K562 (cell line): ENCODE results near the gene ZNF74. TPM values are rescaled to one million over a fixed set of nuclear protein-coding genes. Genes with fewer than 3 reads are reported as not detected.
A peak's percentile ranks its signal among the peaks of the same experiment; 100 is the strongest.

Experiments
- ATAC-seq: fragments of 200-7000 bp; cut with Tn5 transposase; 3 replicates; pipeline ENCODE4 v1.9.1; 2020; ENCODE audit warnings: moderate library complexity
- BruUV-seq: library from RNA; stranded (reverse); fragments of 400-500 nt; replicated peaks from 2 replicates; lab custom pipeline; 2021; lab: Mats Ljungman, UMichigan
- CTCF ChIA-PET: fragments of 300-600 bp; formaldehyde crosslinking; extraction: SDS; loops from one replicate; lab custom pipeline; 2021; ENCODE audit warnings: low intra/inter-chr PET ratio; lab: Yijun Ruan, JAX
- POLR2A ChIA-PET: fragments of 300-600, 350-650 bp; sonication (Branson Sonifier 250); formaldehyde crosslinking; extraction: SDS; loops from one replicate; lab custom pipeline; 2021; ENCODE audit warnings: antibody characterized with exemption, inconsistent platforms; lab: Yijun Ruan, JAX
- DNase-seq, 4 experiments: peaks; one replicate each; pipeline versions ENCODE4 v3.0.0 to v3.0.0-alpha.2; 2011 to 2018; ENCODE audit warnings: low spot score in 3 of 4, mixed read lengths in 3 of 4; ENCODE audit errors: extremely low read depth in 1 of 4
- FAIRE-seq: peaks from 2 replicates; lab custom pipeline; 2011; peaks lifted over from hg19 to GRCh38; lab: Jason Lieb, UNC
- H2AFZ ChIP-seq: 2 replicates; pipeline ENCODE4 v1.6.0; 2011; ENCODE audit warnings: low read depth, low read length, control low read depth, inconsistent platforms
- H3K27ac ChIP-seq: fragments of 200-600 bp; 3 replicates; pipeline ENCODE4 v1.8.0; 2011; ENCODE audit warnings: low read depth, mild to moderate bottlenecking, control low read depth, inconsistent platforms, low read length, moderate library complexity, mixed read lengths; ENCODE audit errors: extremely low read depth
- H3K27me3 ChIP-seq, 2 experiments: fragments of 300-600 bp in 1 of 2; 2 replicates in 1 of 2; 3 replicates in 1 of 2; pipeline versions ENCODE4 v1.6.0 to v1.8.0; 2011; ENCODE audit warnings: inconsistent platforms in 2 of 2, low read length in 2 of 2, mild to moderate bottlenecking in 1 of 2, mixed read lengths in 1 of 2, moderate library complexity in 1 of 2; ENCODE audit not compliant: control insufficient read depth in 2 of 2, insufficient read depth in 2 of 2
- H3K36me3 ChIP-seq: fragments of 300-600 bp; 3 replicates; pipeline ENCODE4 v1.8.0; 2011; ENCODE audit warnings: mild to moderate bottlenecking, low read length, inconsistent platforms; ENCODE audit not compliant: control insufficient read depth, insufficient read depth
- H3K4me1 ChIP-seq, 2 experiments: fragments of 200-600 bp in 1 of 2; replicated peaks in 1 of 2; 2 replicates in 1 of 2; 3 replicates in 1 of 2; pipeline versions ENCODE4 v1.5.1 to v1.8.0; 2011; ENCODE audit warnings: inconsistent platforms in 2 of 2, low read length in 2 of 2, mild to moderate bottlenecking in 1 of 2, mixed read lengths in 1 of 2, moderate library complexity in 1 of 2; ENCODE audit not compliant: control insufficient read depth in 2 of 2, insufficient read depth in 2 of 2
- H3K4me2 ChIP-seq: 2 replicates; pipeline ENCODE4 v1.6.1; 2011; ENCODE audit warnings: low read length, control low read depth, inconsistent platforms, mixed read lengths; ENCODE audit not compliant: insufficient read depth
- H3K4me3 ChIP-seq: fragments of 200-600 bp; sonication (generic), shearing (Covaris generic); 2 replicates; pipeline ENCODE4 v1.5.1; 2016; ENCODE audit warnings: control low read depth, inconsistent platforms
- H3K79me2 ChIP-seq: fragments of 200-600 bp; 3 replicates; pipeline ENCODE4 v1.8.0; 2011; ENCODE audit warnings: low read length, inconsistent platforms; ENCODE audit not compliant: control insufficient read depth, insufficient read depth
- H3K9ac ChIP-seq, 2 experiments: 2 replicates each; pipeline versions ENCODE4 v1.6.0 to v1.6.1; 2011; ENCODE audit warnings: low read depth in 2 of 2, low read length in 2 of 2, control low read depth in 1 of 2, inconsistent platforms in 1 of 2, mild to moderate bottlenecking in 1 of 2, mixed read lengths in 1 of 2; ENCODE audit not compliant: insufficient read depth in 1 of 2
- H3K9me1 ChIP-seq: one replicate; pipeline ENCODE4 v1.6.0; 2011; ENCODE audit warnings: inconsistent platforms, mild to moderate bottlenecking, low read length, moderate library complexity; ENCODE audit not compliant: control insufficient read depth, insufficient read depth
- H3K9me3 ChIP-seq: replicated peaks from 2 replicates; pipeline ENCODE4 v1.5.1; 2011; ENCODE audit warnings: low read depth, low read length, inconsistent platforms; ENCODE audit not compliant: control insufficient read depth, insufficient read depth
- H4K20me1 ChIP-seq: replicated peaks from 2 replicates; pipeline ENCODE4 v1.6.1; 2011; ENCODE audit warnings: low read length, inconsistent platforms, mixed read lengths; ENCODE audit not compliant: control insufficient read depth, insufficient read depth
- ASH1L ChIP-seq: fragments of 450-650 bp; IDR thresholded peaks from 2 replicates; pipeline ENCODE4 v1.6.1; 2018; ENCODE audit warnings: borderline replicate concordance, mild to moderate bottlenecking, low read depth; ENCODE audit not compliant: partially characterized antibody
- ATF3 ChIP-seq, 2 experiments: fragments of 450-650 bp in 1 of 2; sonication (generic) in 1 of 2; formaldehyde crosslinking in 1 of 2; IDR thresholded peaks in 1 of 2; conservative IDR thresholded peaks in 1 of 2; 2 replicates each; pipeline versions ENCODE4 v1.6.1 to v1.8.1; 2016 to 2023; ENCODE audit warnings: mild to moderate bottlenecking in 2 of 2, moderate library complexity in 2 of 2, inconsistent platforms in 1 of 2, missing genetic modification reagents in 1 of 2
- BMI1 ChIP-seq: fragments of 150-350 bp; IDR thresholded peaks from 2 replicates; pipeline ENCODE4 v1.6.1; 2014; ENCODE audit warnings: low read length
- E2F5 ChIP-seq: sonication (generic); formaldehyde crosslinking; IDR thresholded peaks from 2 replicates; pipeline ENCODE4 v1.8.0; 2022; ENCODE audit warnings: mild to moderate bottlenecking, missing genetic modification reagents
- ELF4 ChIP-seq: fragments of 450-650 bp; formaldehyde crosslinking; IDR thresholded peaks from 2 replicates; pipeline ENCODE4 v1.4.0; 2022; ENCODE audit warnings: missing genetic modification characterization
- MCM3 ChIP-seq: fragments of 450-650 bp; IDR thresholded peaks from 2 replicates; pipeline ENCODE4 v1.6.1; 2016
- MTA3 ChIP-seq: fragments of 450-650 bp; formaldehyde crosslinking; IDR thresholded peaks from 2 replicates; pipeline ENCODE4 v1.6.1; 2017; ENCODE audit warnings: mild to moderate bottlenecking, borderline replicate concordance
- NR2F6 ChIP-seq: fragments of 450-650 bp; formaldehyde crosslinking; IDR thresholded peaks from 2 replicates; pipeline ENCODE4 v1.4.0; 2020; ENCODE audit warnings: mild to moderate bottlenecking
- OTX1 ChIP-seq: fragments of 450-650 bp; formaldehyde crosslinking; IDR thresholded peaks from 2 replicates; pipeline ENCODE4 v1.4.0; 2022; ENCODE audit warnings: mild to moderate bottlenecking
- SMARCA4 ChIP-seq: fragments of 450-650 bp; IDR thresholded peaks from 2 replicates; pipeline ENCODE4 v1.6.1; 2016
- ZBTB12 ChIP-seq: fragments of 250-450 bp; sonication (Bioruptor Pico); IDR thresholded peaks from 2 replicates; pipeline ENCODE4 v1.4.0; 2020
- ZKSCAN3 ChIP-seq: fragments of 250-450 bp; sonication (Bioruptor Pico); IDR thresholded peaks from 2 replicates; pipeline ENCODE4 v1.4.0; 2020
- ZNF140 ChIP-seq: fragments of 250-450 bp; sonication (Bioruptor Pico); IDR thresholded peaks from 2 replicates; pipeline ENCODE4 v1.8.0; 2021; ENCODE audit warnings: moderate library complexity, mild to moderate bottlenecking, inconsistent platforms
- ZNF354B ChIP-seq: fragments of 250-450 bp; sonication (Bioruptor Pico); IDR thresholded peaks from 2 replicates; pipeline ENCODE4 v1.4.0; 2020
- ZNF436 ChIP-seq: fragments of 250-450, 450-650 bp; sonication (Bioruptor Pico); formaldehyde crosslinking; IDR thresholded peaks from 2 replicates; pipeline ENCODE4 v1.7.0; 2020; ENCODE audit warnings: mild to moderate bottlenecking
- ZNF586 ChIP-seq: fragments of 450-650 bp; formaldehyde crosslinking; conservative IDR thresholded peaks from 2 replicates; pipeline ENCODE4 v1.4.0; 2020; ENCODE audit warnings: mild to moderate bottlenecking, moderate library complexity
- WGBS: fragments of 100-300 bp; shearing (Covaris generic); methylation state at CpG from one replicate; pipeline ENCODE4 v1.1.6; 2016; ENCODE audit warnings: low coverage, mixed read lengths; ENCODE audit not compliant: insufficient coverage; ENCODE audit errors: missing lambda C conversion rate; 5-methylcytosine and 5-hydroxymethylcytosine counted together
- in situ Hi-C: fragments of 300-500 bp; cut with MboI; formaldehyde crosslinking; loops from 4 replicates; pipeline ENCODE4 v1.15.0; 2018; ENCODE audit warnings: inconsistent platforms, mixed read lengths
- intact Hi-C: fragments of 100-400 bp; cut with micrococcal nuclease; formaldehyde crosslinking; loops from 2 replicates; pipeline ENCODE4 v1.14.2; 2022
- polyA plus RNA-seq, 8 experiments: library from polyadenylated mRNA; depleted of rRNA in 4 of 8; stranded (reverse) in 5 of 8; unstranded in 3 of 8; fragments of >200 nt; fragmentation: Nextera tagmentation in 2 of 8; fragmentation: Illumina TruSeq in 1 of 8; extraction: Ambion mirVana in 2 of 8; extraction: Trizol in 1 of 8; gene quantifications; 2 replicates each; pipeline versions ENCODE4 v1.2.1 to v1.2.3, GENCODE V29; 2011 to 2014; ENCODE audit warnings: inconsistent platforms in 1 of 8, missing spikeins in 1 of 8
- total RNA-seq, 7 experiments: library from RNA; depleted of rRNA in 6 of 7; stranded (reverse); fragments of >200 nt in 6 of 7; fragmentation: Illumina TruSeq in 2 of 7; extraction: Trizol in 2 of 7; gene quantifications; 2 replicates each; pipeline versions ENCODE4 v1.2.1 to v1.2.3, GENCODE V29; 2011 to 2021; ENCODE audit warnings: low replicate concordance in 1 of 7

Gene ZNF74
- total and polyA plus RNA-seq, 9 of the 15 experiments (the other 6 are each of a cell fraction or from before 2014, with no cell fraction given) = 2.4 to 53.5 (median 31.5) TPM

GRCh38 chr22:20384171-20384570, 9.8 kb upstream of the ZNF74 start:
- 0 out of 2 replicates have a peak, but pooled peaks have one; percentile 7 for TF ChIP-seq ZBTB12 (CRISPR knock-in tag)
- TF ChIP-seq BMI1 = 0 out of 2 replicates have a peak, but pooled peaks have one; percentile 29
- TF ChIP-seq E2F5 (CRISPR knock-in tag) = no peak
- no peak for TF ChIP-seq ATF3 (IDR thresholded peaks at IDR 0.05)
- peak; percentile 32; the same call in 1 of the 2 replicates for TF ChIP-seq ATF3 (CRISPR knock-in tag; conservative IDR thresholded peaks at IDR 0.05)
- 0 out of 2 replicates have a peak, but pooled peaks have one; percentile 35 for TF ChIP-seq ZNF354B (CRISPR knock-in tag)
- TF ChIP-seq ZKSCAN3 = 0 out of 2 replicates have a peak, but pooled peaks have one; percentile 34
- TF ChIP-seq OTX1 (CRISPR knock-in tag) = 0 out of 2 replicates have a peak, but pooled peaks have one; percentile 40
- TF ChIP-seq ASH1L = no peak
- 0 out of 2 replicates have a peak, but pooled peaks have one; percentile 6 for TF ChIP-seq ZNF436 (CRISPR knock-in tag)
- 0 out of 2 replicates have a peak, but pooled peaks have one; percentile 47 for TF ChIP-seq MCM3
- TF ChIP-seq ZNF140 (CRISPR knock-in tag) = 0 out of 2 replicates have a peak, but pooled peaks have one; percentile 60
- TF ChIP-seq ZNF586 = peak; percentile 4; the same call in 1 of the 2 replicates
- TF ChIP-seq SMARCA4 = no peak
- no peak for TF ChIP-seq MTA3
- TF ChIP-seq NR2F6 (CRISPR knock-in tag) = peak; percentile 62; the same call in 1 of the 2 replicates
- TF ChIP-seq ELF4 = 0 out of 2 replicates have a peak, but pooled peaks have one; percentile 38
- WGBS = under 1% methylated on average over 2 of the region's 2 CpGs

More at GRCh38 chr22:20384171-20384570, 9.8 kb upstream of the ZNF74 start:
- Histone ChIP-seq H4K20me1 (no peaks in the 10 kb centered on the region), H3K9ac (no peak overlapping the region), H2AFZ (no peak overlapping the region), H3K4me2 (no peak overlapping the region), H3K9me3 (peaks cover 7% of the 10 kb centered on the region), H3K4me3 (no peak overlapping the region), H3K79me2 (no peaks in the 10 kb centered on the region), H3K27me3 (peaks cover 44 to 47% of the 10 kb centered on the region in 2 experiments), H3K4me1 (no peaks in the 10 kb centered on the region), H3K27ac (no peak overlapping the region), H3K36me3 (no peaks in the 10 kb centered on the region), H3K9me1 (no peaks in the 10 kb centered on the region)
- ChIA-PET CTCF (no interaction called here), POLR2A (interaction anchor here (1.0 to 4.0 kb wide), 2 partner anchors 11 to 19 kb away, joined by 3 to 32 read pairs; partner anchors contain the start of gene ZNF74)
- no TSS peak for BruUV-seq
- intact Hi-C loops = no loop called here
- ATAC-seq (no peak), DNase-seq (no peak), FAIRE-seq (no peak)
- in situ Hi-C loops = no loop called here
